ENCODE data around the gene FPR2.

DNA sequence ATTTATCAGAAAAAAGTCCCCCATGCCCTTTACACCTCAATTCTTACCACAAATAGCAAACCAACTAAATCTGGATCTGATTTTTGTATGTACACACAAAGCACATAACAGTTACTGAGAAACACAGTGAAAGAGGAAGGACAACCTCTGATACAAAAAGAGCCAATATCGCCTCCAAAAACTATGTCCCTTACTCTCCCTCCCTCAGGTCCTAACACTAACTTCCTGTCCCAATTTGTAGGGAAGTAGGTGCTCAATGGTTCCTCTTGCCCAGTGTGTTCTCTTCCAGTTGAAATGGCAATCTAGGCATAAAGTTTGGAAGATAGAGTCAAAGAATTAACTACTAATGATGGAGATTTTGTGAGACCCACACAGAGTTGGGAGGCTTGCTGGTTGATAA, 18.2 kb downstream of the FPR2 start:
- TF ChIP-seq, protein P1, sequence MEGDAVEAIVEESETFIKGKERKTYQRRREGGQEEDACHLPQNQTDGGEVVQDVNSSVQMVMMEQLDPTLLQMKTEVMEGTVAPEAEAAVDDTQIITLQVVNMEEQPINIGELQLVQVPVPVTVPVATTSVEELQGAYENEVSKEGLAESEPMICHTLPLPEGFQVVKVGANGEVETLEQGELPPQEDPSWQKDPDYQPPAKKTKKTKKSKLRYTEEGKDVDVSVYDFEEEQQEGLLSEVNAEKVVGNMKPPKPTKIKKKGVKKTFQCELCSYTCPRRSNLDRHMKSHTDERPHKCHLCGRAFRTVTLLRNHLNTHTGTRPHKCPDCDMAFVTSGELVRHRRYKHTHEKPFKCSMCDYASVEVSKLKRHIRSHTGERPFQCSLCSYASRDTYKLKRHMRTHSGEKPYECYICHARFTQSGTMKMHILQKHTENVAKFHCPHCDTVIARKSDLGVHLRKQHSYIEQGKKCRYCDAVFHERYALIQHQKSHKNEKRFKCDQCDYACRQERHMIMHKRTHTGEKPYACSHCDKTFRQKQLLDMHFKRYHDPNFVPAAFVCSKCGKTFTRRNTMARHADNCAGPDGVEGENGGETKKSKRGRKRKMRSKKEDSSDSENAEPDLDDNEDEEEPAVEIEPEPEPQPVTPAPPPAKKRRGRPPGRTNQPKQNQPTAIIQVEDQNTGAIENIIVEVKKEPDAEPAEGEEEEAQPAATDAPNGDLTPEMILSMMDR (IDR thresholded peaks at IDR 0.05; ENCODE audit: poor library complexity, severe bottlenecking), result no peak
- TF ChIP-seq TAF1 (IDR thresholded peaks at IDR 0.05; ENCODE audit: low read depth), result no peak
- no peak for TF ChIP-seq POLR2AphosphoS5 (IDR thresholded peaks at IDR 0.05)
